ENCODE results near the gene AMPD3.

Gene AMPD3

GRCh38 chr11:10514709-10515108 is 59.6 kb downstream of the AMPD3 start:
- H3K36me3 ChIP-seq (replicated peaks; ENCODE audit: low read depth, low read length): peaks cover 27% of the 10 kb centered on the region
- TF ChIP-seq CTCF (IDR thresholded peaks at IDR 0.05; ENCODE audit: low read depth, low read length) (no peak), EZH2phosphoT487 (IDR thresholded peaks at IDR 0.05; ENCODE audit: low read depth) (no peak)
- H3K9ac ChIP-seq (ENCODE audit: low read length): no peak overlapping the region
- H3K27me3 ChIP-seq (ENCODE audit: low read depth, low read length): no peaks in the 10 kb centered on the region
- no peaks in the 10 kb centered on the region for H3K9me3 ChIP-seq (ENCODE audit: insufficient read depth, low read length)
- H3K4me1 ChIP-seq (ENCODE audit: low read length): no peaks in the 10 kb centered on the region
- H3K4me3 ChIP-seq (ENCODE audit: low read length): no peak overlapping the region
- H3K27ac ChIP-seq (ENCODE audit: low read length): no peak overlapping the region
- no peaks in the 10 kb centered on the region for H3K79me2 ChIP-seq (ENCODE audit: low read length)
- H2AFZ ChIP-seq (ENCODE audit: low read depth, low read length): no peak overlapping the region
- H3K4me2 ChIP-seq (ENCODE audit: low read length): no peak overlapping the region
- H4K20me1 ChIP-seq (ENCODE audit: insufficient read depth, low read length): no peaks in the 10 kb centered on the region; the same call in 1 of the 2 replicates

- no peaks in the 10 kb centered on the region for H3K27me3 ChIP-seq (ENCODE audit: low read depth, low read length)
- no peaks in the 10 kb centered on the region for H3K4me1 ChIP-seq (ENCODE audit: low read length)
- no peak overlapping the region for H2AFZ ChIP-seq (ENCODE audit: low read depth, low read length)
- no peak overlapping the region for H3K4me2 ChIP-seq (ENCODE audit: low read length)
- no peaks in the 10 kb centered on the region for H3K9me3 ChIP-seq (ENCODE audit: insufficient read depth, low read length)
- H3K36me3 ChIP-seq (replicated peaks; ENCODE audit: low read depth, low read length): peaks cover 25% of the 10 kb centered on the region
- no peaks in the 10 kb centered on the region for H3K79me2 ChIP-seq (ENCODE audit: low read length)
- no peak overlapping the region for H3K9ac ChIP-seq (ENCODE audit: low read length)
- H3K27ac ChIP-seq (ENCODE audit: low read length): no peak overlapping the region
- TF ChIP-seq CTCF (IDR thresholded peaks at IDR 0.05; ENCODE audit: low read depth, low read length) (no peak), EZH2phosphoT487 (IDR thresholded peaks at IDR 0.05; ENCODE audit: low read depth) (no peak)
- H3K4me3 ChIP-seq (ENCODE audit: low read length): no peak overlapping the region
- H4K20me1 ChIP-seq (ENCODE audit: insufficient read depth, low read length): no peaks in the 10 kb centered on the region; the same call in 1 of the 2 replicates
Observed at GRCh38 chr11:10515418-10515817, 60.4 kb downstream of the AMPD3 start.

GRCh38 chr11:10518123-10518522 is 63.1 kb downstream of the AMPD3 start:
- Histone ChIP-seq H4K20me1 (ENCODE audit: insufficient read depth, low read length) (no peaks in the 10 kb centered on the region), H3K4me2 (ENCODE audit: low read length) (no peak overlapping the region), H2AFZ (ENCODE audit: low read depth, low read length) (no peak overlapping the region), H3K27ac (ENCODE audit: low read length) (no peak overlapping the region), H3K4me1 (ENCODE audit: low read length) (no peaks in the 10 kb centered on the region), H3K9me3 (ENCODE audit: insufficient read depth, low read length) (no peaks in the 10 kb centered on the region), H3K36me3 (replicated peaks; ENCODE audit: low read depth, low read length) (peaks cover 21% of the 10 kb centered on the region), H3K9ac (ENCODE audit: low read length) (no peak overlapping the region), H3K79me2 (ENCODE audit: low read length) (no peaks in the 10 kb centered on the region), H3K27me3 (ENCODE audit: low read depth, low read length) (no peaks in the 10 kb centered on the region), H3K4me3 (ENCODE audit: low read length) (no peak overlapping the region)
- TF ChIP-seq EZH2phosphoT487 (IDR thresholded peaks at IDR 0.05; ENCODE audit: low read depth): no peak
- no peak for TF ChIP-seq CTCF (IDR thresholded peaks at IDR 0.05; ENCODE audit: low read depth, low read length)

- Histone ChIP-seq H3K36me3 (replicated peaks; ENCODE audit: low read depth, low read length) (peaks cover 28% of the 10 kb centered on the region), H3K27me3 (ENCODE audit: low read depth, low read length) (no peaks in the 10 kb centered on the region), H4K20me1 (ENCODE audit: insufficient read depth, low read length) (no peaks in the 10 kb centered on the region), H3K4me3 (ENCODE audit: low read length) (no peak overlapping the region), H3K9ac (ENCODE audit: low read length) (no peak overlapping the region), H3K27ac (ENCODE audit: low read length) (no peak overlapping the region), H3K4me2 (ENCODE audit: low read length) (no peak overlapping the region), H2AFZ (ENCODE audit: low read depth, low read length) (no peak overlapping the region), H3K4me1 (ENCODE audit: low read length) (no peaks in the 10 kb centered on the region), H3K79me2 (ENCODE audit: low read length) (no peaks in the 10 kb centered on the region), H3K9me3 (ENCODE audit: insufficient read depth, low read length) (no peaks in the 10 kb centered on the region)
- TF ChIP-seq CTCF (IDR thresholded peaks at IDR 0.05; ENCODE audit: low read depth, low read length): no peak
- no peak for TF ChIP-seq EZH2phosphoT487 (IDR thresholded peaks at IDR 0.05; ENCODE audit: low read depth)
Observed at GRCh38 chr11:10518891-10519290, 63.8 kb downstream of the AMPD3 start.
